NOMO-1 treated with DMSO at 0.1 percent for 48 hours (cell line): Measurements from ENCODE around the gene CHD8.
"Not testable (repeated sequence)": the region's sequence is repeated elsewhere in the genome, so short reads cannot be mapped to it uniquely, and the experiment has no call there.

Source experiments
- DNase-seq: peaks from one replicate; lab custom pipeline; 2025; ENCODE audit not compliant: unreplicated experiment; lab: John Stamatoyannopoulos, UW

The CHD8 gene

GRCh38 chr14:21455912-21456667 is at the start of gene CHD8:
TSS of gene CHD8 (minus strand) at chr14:21456123. CDS start at chr14:21431643, 24,480 bp downstream.
- peak; percentile 100 for DNase-seq

DNA sequence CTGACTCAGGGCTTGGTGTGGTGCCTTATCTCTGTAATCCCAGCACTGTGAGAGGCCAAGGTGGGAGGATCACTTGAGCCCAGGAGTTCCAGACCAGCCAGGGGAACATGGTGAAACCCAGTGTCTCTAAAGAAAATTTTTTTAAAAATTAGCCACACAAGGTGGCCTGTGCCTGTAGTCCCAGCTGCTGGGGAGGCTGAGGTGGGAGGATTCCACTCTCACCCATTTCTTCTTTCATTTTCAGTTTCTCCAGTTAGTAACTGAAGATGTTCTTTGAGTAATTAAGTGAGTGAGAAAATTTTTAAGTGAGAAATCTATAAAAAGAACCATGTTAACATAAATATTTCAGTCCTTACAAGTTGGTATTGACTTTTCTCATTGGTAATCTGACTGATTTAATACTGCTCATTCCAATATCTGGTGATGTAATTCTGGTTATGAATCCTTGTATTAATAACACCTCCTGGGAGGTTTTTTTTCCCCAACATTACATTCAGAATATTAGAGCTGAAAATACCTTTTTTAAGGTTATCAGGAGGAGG is 49.2 kb upstream of the CHD8 start:
- DNase-seq: no peak

- DNase-seq: no peak
These were observed 47.5 kb upstream of the CHD8 start for GRCh38 chr14:21503376-21503775.

DNA sequence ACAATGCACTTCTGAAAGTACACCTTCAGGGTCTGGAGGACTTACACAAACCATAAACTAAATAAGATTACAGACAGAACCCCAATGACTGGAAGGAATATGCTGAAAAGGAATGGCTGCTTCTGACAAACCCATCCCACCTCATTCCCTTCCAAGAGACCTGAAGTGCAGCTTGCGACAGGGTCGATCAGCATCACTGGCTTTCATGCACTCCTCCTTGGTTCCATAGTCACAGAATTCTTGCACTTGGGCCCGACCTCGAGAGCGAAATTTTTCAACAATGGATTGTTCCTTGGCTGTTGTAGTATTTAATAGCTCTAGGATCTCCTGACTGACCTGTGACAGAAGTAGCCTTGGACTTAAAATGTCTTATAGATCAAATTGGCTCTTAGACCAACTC is 45.6 kb upstream of the CHD8 start:
- no peak for DNase-seq

GRCh38 chr14:21498540-21499526 is 42.9 kb upstream of the CHD8 start:
- DNase-seq: peak; percentile 38

DNA sequence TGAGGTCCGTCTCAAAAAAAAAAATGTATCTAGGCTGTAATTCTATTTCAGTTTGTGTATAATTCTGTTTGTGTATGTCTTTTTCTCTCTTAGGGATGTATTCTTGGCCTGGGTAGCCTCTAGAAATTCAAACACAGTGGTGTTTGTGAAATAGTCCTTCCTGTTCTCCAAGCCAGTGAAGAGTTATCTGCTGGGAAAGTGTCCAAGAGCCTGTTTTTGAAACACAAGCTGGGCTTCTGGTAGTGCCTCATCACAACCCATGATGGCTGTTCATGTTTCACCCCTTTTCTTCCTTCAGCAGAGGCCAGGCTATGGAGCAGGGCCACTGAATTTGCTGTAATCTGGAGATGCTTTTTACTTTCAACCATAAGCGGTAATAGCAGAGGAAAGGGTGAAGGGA is 40.5 kb upstream of the CHD8 start:
- no peak for DNase-seq

GRCh38 chr14:21494902-21495762 is 39.2 kb upstream of the CHD8 start:
- DNase-seq: no peak

- DNase-seq: no peak
These were observed 30.7 kb upstream of the CHD8 start for GRCh38 chr14:21486640-21487087.

DNA sequence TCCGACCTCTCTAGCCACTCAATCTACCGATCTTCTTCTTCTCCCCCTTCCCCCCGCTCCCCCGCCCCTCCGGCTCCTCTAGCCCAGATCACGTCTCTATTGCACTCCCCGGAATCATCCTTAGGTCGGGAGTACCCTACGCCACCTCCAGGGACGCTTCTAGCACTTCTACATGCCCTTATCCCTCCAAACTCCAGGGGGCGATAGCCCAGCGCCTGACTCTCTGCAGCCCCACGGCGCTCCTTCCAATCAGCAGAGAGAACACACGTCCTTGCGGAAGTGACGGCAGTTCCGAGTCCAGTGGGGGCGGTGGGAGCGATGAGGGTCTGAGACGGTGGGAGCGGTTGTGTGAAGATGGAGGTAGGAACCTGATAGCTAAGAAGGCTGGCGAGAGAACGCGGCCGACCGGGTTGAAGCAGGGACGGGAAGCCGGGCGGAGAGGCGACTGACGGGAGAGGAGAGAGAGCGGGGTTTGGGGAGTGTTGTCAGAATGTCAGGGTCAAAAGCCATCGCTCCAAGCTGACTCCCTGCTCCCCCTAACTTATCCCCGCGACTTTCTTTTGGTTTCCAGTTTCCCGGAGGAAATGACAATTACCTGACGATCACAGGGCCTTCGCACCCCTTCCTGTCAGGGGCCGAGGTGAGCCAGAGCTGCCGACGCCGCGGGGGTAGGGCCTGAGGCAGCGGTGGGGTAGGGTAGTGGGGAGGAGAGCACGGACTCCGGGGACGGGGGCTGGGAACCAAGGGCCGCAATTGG is 21.2 kb upstream of the CHD8 start, which contains the start of the genes RAB2B and TOX4:
Gene RAB2B, minus strand, starts transcription at position 35 of the 757 bp plus-strand sequence. CDS start 87 bp downstream, outside the sequence.
Gene TOX4, plus strand, starts transcription at position 271 of the 757 bp plus-strand sequence. Its CDS starts 84 bp downstream, at position 355.
- DNase-seq: peak; percentile 99

- peak; percentile 54 for DNase-seq
These were observed 20.6 kb upstream of the CHD8 start for GRCh38 chr14:21476523-21476924.

GRCh38 chr14:21475767-21476522 is 20.0 kb upstream of the CHD8 start:
- DNase-seq: no peak

GRCh38 chr14:21467616-21468015 is 11.7 kb upstream of the CHD8 start:
- no peak for DNase-seq

DNA sequence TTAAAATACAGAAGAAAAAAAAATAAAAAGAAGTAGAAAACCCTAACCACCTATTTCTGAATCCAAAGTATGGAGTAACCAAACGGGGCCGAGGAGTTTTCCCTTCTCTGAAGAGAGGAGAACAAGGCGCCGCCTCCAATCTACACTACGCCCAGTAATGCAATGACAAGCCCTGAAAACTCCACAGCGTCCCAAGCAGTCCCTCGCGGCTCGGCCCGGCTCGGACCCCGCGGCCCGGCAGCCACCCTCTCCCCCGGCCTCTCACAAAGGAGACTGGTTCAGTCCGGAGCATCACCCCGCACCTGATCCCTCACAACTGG is 371 bp downstream of the CHD8 start:
- no peak for DNase-seq

DNA sequence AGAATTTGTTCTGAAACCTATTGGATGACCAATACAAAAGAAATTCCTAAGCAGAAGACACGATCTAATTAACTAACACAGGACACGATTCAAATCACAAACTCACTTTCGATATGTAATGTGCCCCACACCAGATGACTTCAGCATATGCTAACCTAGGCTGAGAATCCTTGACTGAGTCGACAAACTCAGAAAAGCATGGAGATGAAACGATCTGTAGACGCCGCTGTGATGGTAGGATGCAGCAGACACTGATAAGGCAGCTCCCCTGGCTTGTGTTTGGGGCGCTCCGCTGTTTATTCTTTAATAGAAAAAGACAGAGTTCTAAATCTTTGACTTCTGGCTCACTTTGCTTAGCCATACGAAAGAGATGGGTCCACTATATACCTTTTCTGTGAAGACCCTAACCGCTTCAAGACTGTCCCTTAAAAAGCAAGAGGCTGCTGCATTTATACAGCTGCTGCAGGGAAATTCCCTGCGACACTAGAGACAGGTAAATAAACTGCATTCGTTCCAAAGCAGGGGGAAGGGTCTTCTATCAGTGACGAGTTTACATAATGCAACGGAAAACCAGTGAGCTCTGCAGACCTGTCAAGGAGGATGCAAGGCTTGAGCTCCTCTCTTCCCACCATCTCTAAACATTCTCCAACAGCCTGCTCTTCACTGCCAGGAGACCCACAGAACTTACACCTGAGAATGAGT is 929 bp downstream of the CHD8 start:
- no peak for DNase-seq

- no peak for DNase-seq
These were observed 6.1 kb downstream of the CHD8 start for GRCh38 chr14:21449899-21450216.

DNA sequence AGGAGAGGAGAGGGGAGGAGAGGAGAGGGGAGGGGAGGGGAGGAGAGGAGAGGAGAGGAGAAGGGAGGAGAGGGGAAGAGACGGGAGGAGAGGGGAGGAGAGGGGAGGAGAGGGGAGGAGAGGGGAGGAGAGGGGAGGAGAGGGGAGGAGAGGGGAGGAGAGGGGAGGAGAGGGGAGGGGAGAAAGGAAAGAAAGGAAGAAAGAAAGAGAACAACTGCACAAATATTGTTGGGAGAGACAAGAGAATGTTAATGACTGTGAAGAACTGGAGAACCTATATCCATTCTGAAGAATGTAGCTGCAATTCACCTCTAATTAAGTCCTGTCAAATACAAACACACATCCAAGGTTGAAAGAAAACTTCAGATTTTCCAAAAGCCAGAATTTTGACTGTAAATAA is 13.3 kb downstream of the CHD8 start:
- DNase-seq: not testable (repeated sequence)

DNA sequence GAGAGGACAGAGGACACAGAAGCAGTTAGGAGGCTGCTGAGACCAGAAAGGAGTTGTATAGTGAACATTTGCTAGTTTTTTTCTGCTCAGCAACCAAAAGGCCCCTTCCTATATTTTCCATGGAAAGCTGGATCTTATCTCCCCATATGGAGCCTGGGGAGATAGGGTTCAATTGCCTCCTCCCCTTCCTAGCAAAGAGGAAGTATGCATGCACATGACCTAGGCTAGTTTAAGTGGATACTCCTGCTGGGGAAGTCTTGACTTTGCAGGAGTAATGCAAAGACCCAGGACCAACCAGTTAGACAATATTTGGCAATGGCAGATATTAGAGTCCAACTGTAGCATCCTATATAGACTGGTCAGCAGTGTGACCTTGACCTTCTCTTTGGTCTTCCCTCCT is 15.1 kb downstream of the CHD8 start:
- peak; percentile 6 for DNase-seq

DNA sequence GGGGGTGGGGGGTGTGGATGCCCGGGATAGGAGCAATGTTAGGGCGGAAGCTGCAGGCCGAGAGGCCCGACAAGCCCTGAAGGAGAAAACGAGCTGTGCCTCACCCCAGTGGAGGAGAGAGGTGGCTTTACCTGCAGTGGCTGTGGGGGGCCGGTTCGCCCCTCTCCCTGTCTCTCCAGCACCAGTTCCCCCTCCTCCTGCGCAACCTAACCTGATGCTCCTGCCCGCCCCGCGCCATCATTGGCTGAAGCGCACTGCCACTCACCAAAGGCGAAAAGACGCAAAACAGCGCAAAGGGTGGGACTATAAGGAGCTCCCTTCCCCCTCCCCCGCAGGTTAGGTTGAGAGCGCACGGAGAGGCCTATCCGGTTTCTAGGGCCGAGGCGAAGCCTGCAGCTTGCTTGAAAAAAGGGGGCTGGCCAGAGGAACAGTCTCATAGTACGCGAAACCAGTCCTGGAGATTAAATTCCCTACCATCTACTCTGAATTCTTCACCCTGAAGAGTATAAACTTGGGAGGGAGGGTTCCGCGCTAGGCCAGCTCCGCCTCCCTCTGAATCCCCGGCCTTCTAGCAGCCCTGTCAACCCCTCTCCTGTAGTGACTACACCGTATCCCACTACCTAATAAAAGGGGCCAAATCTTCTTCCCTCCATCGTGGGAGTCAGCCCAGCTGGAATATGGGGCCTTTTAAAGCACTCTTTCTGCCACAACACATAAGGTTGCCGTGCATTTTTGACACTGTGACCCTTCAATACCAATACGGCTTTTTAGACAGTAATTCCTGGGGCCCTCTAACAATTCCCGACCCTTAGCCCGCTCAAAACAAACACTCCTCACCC is 18.6 kb downstream of the CHD8 start:
- peak; percentile 97 for DNase-seq
